Effector memory CD4-positive, alpha-beta T cell (primary cell): ENCODE results near the gene MESD.
A peak's percentile ranks its signal among the peaks of the same experiment; 100 is the strongest.

Experiments used
- DNase-seq, 3 donors: peaks; one replicate each; pipeline ENCODE4 v3.0.0-alpha.2; 2020
- H3K27ac ChIP-seq: 2 replicates; pipeline ENCODE4 v1.7.0; 2013; ENCODE audit warnings: mild to moderate bottlenecking, low read length, moderate library complexity; ENCODE audit not compliant: insufficient read depth, poor library complexity, severe bottlenecking
- H3K27me3 ChIP-seq: replicated peaks from 2 replicates; pipeline ENCODE4 v1.7.0; 2013; ENCODE audit warnings: mild to moderate bottlenecking, low read length; ENCODE audit not compliant: insufficient read depth, control insufficient read depth, poor library complexity, severe bottlenecking
- H3K36me3 ChIP-seq: 2 replicates; pipeline ENCODE4 v1.7.0; 2013; ENCODE audit warnings: mild to moderate bottlenecking, low read length, moderate library complexity; ENCODE audit not compliant: control insufficient read depth, insufficient read depth
- H3K4me1 ChIP-seq: 2 replicates; pipeline ENCODE4 v1.7.0; 2013; ENCODE audit warnings: low read length, mild to moderate bottlenecking; ENCODE audit not compliant: control insufficient read depth, insufficient read depth, poor library complexity, severe bottlenecking
- H3K4me3 ChIP-seq: 2 replicates; pipeline ENCODE4 v1.7.0; 2013; ENCODE audit warnings: low read length, low read depth, mild to moderate bottlenecking; ENCODE audit not compliant: insufficient read depth, poor library complexity, severe bottlenecking
- H3K9me3 ChIP-seq: 2 replicates; pipeline ENCODE4 v1.7.0; 2013; ENCODE audit warnings: mild to moderate bottlenecking, low read length, moderate library complexity; ENCODE audit not compliant: control insufficient read depth

MESD gene

DNA sequence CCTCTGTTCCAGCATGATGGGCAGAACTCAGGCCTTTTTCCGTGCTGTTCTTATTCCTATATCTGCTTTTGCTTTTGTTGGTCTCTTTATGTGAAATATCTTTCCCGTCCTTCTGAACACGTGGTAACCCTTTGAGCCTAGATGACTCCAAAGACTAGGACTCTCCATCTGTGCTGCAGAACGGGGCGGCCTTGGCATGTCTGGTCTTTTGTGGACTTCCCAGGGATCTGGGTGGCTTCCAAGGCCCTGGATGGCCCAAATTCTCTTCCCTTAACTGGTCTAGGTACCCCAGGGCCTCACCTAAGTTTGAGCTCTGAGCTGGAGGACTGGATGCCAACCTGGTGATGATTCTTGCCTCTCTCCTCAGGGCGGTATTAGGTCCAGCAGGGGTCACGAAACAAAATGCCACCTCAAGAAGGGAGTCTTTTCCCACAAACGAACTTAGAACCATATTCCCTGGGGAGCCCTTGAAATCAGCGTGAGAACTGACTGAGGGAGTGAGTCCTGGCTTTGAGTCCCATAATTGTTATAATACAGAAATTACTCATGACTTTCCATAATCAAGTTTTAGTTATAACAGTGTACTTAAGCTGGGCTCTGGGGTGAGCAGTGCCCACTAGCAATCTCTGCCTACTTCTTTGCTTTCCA, 25.0 kb upstream of the MESD start:
- DNase-seq = no peak
- Histone ChIP-seq H3K27ac (no peak overlapping the region), H3K27me3 (no peaks in the 10 kb centered on the region), H3K4me1 (no peaks in the 10 kb centered on the region), H3K9me3 (no peaks in the 10 kb centered on the region), H3K36me3 (no peaks in the 10 kb centered on the region), H3K4me3 (no peak overlapping the region)

- DNase-seq = no peak
- Histone ChIP-seq H3K9me3 (no peaks in the 10 kb centered on the region), H3K36me3 (no peaks in the 10 kb centered on the region), H3K4me1 (no peaks in the 10 kb centered on the region), H3K4me3 (no peak overlapping the region), H3K27me3 (no peaks in the 10 kb centered on the region), H3K27ac (no peak overlapping the region)
Observed at GRCh38 chr15:81013396-81013929, 23.8 kb upstream of the MESD start.

GRCh38 chr15:81012588-81012987, 23.0 kb upstream of the MESD start:
- no peak overlapping the region for H3K4me3 ChIP-seq
- no peaks in the 10 kb centered on the region for H3K27me3 ChIP-seq
- H3K27ac ChIP-seq = no peak overlapping the region
- H3K4me1 ChIP-seq = no peaks in the 10 kb centered on the region
- no peaks in the 10 kb centered on the region for H3K9me3 ChIP-seq
- no peaks in the 10 kb centered on the region for H3K36me3 ChIP-seq
- no peak for DNase-seq

DNA sequence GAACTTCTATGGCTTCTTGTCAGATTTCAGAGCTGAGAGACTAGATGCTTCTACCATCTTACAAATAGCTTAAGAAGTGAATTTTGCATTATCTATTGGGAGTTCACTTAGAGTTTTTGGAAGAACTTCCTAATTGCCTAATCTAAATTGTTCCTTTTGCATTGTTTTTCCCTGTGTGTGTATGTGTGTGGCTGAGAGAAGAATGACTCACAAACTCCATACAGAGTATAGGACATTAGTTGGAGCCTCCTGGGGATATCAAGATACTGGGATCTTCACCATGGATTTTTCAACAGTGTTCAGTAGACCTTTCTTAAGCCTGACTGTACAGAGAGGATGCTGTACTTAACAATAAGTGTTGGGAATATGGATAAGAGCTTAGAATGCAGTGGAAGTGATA, 22.0 kb upstream of the MESD start:
- no peaks in the 10 kb centered on the region for H3K36me3 ChIP-seq
- H3K27me3 ChIP-seq = no peaks in the 10 kb centered on the region
- no peak overlapping the region for H3K4me3 ChIP-seq
- no peak for DNase-seq
- H3K9me3 ChIP-seq = no peaks in the 10 kb centered on the region
- H3K4me1 ChIP-seq = no peaks in the 10 kb centered on the region
- no peak overlapping the region for H3K27ac ChIP-seq

DNA sequence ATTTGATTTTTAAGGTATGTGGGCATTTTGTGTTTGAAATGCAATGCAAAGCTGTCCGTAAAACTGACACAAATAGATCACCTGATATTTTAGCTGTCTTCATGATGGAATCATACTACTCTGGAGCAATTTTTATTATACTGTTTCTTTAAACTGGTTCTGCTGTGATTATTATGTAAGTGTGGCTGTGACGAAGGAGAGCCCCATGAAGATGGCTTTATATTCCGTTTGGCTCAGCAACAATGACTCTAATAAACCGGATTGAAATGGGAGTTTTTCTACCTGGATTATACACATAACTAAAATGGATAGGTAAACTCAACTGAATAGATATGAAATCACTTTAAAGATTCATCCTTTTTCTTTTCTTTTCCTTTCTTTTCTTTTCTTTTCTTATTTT, 20.5 kb upstream of the MESD start:
- H3K9me3 ChIP-seq = no peaks in the 10 kb centered on the region
- no peak for DNase-seq
- peaks cover 1% of the 10 kb centered on the region for H3K4me1 ChIP-seq
- H3K4me3 ChIP-seq = no peak overlapping the region
- H3K27ac ChIP-seq = no peak overlapping the region
- no peaks in the 10 kb centered on the region for H3K36me3 ChIP-seq
- no peaks in the 10 kb centered on the region for H3K27me3 ChIP-seq

DNA sequence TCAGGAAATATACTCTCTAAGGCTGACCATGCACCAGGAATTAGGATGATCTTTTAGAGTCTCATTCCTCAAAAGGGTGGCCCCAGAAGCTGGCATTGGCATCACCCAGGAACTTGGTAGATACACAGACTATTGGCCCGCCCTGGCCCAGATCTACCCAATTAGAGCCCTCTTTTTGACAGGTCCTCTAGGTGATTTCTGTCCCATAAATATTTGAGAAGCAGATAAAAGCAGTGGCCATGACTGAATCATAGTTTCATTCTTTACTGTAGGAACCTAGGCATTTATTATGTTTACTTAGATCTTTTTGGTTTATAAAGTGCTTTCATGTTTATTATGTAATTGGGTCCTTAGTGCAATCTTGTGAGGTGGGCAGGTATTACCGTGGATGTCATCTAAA, 18.7 kb upstream of the MESD start:
- Histone ChIP-seq H3K27ac (no peak overlapping the region), H3K36me3 (peaks cover 2% of the 10 kb centered on the region), H3K4me1 (peaks cover 12% of the 10 kb centered on the region), H3K9me3 (no peaks in the 10 kb centered on the region), H3K4me3 (no peak overlapping the region), H3K27me3 (no peaks in the 10 kb centered on the region)
- DNase-seq = no peak

GRCh38 chr15:81007428-81008064, 17.9 kb upstream of the MESD start:
- peaks cover 19% of the 10 kb centered on the region for H3K4me1 ChIP-seq
- H3K4me3 ChIP-seq = no peak overlapping the region
- no peaks in the 10 kb centered on the region for H3K27me3 ChIP-seq
- H3K27ac ChIP-seq = no peak overlapping the region
- H3K9me3 ChIP-seq = no peaks in the 10 kb centered on the region
- H3K36me3 ChIP-seq = peaks cover 8% of the 10 kb centered on the region
- no peak for DNase-seq

DNA sequence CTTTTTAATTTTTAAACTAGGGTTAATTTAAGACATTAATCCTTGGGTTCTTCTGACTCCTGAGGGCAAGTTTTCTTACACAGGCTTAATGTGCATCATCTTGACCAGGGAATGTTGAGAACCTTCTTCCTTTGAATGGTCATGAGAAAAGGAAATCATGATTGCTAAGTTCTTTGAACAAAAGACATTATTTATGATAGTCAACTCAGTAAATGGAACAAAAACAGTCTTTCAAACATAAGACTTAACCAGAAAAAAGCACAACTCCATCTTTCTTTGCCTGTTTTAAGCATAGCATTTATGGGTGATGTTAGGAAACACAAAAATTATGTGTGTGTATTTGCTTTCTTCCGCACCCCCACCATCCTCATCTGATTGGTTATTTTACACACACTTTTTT, 16.5 kb upstream of the MESD start:
- no peak overlapping the region for H3K27ac ChIP-seq
- H3K4me1 ChIP-seq = peaks cover 21% of the 10 kb centered on the region
- H3K4me3 ChIP-seq = no peak overlapping the region
- no peak for DNase-seq
- no peaks in the 10 kb centered on the region for H3K9me3 ChIP-seq
- H3K27me3 ChIP-seq = no peaks in the 10 kb centered on the region
- peaks cover 8% of the 10 kb centered on the region for H3K36me3 ChIP-seq

GRCh38 chr15:81003097-81003350, 13.4 kb upstream of the MESD start:
- Histone ChIP-seq H3K4me1 (peaks cover 32% of the 10 kb centered on the region), H3K27ac (no peak overlapping the region), H3K36me3 (peaks cover 8% of the 10 kb centered on the region), H3K4me3 (no peak overlapping the region), H3K27me3 (no peaks in the 10 kb centered on the region), H3K9me3 (no peaks in the 10 kb centered on the region)
- DNase-seq = no peak

- no peak for DNase-seq
- peak overlapping the region; percentile 93 for H3K27ac ChIP-seq
- H3K4me1 ChIP-seq = peaks cover 32% of the 10 kb centered on the region
- peak overlapping the region; percentile 80 for H3K4me3 ChIP-seq
- H3K27me3 ChIP-seq = no peaks in the 10 kb centered on the region
- peaks cover 8% of the 10 kb centered on the region for H3K36me3 ChIP-seq
- H3K9me3 ChIP-seq = no peaks in the 10 kb centered on the region
Observed at GRCh38 chr15:81002331-81003096, 12.9 kb upstream of the MESD start.
